Astrocyte of the cerebellum (primary cell): ENCODE results near the gene INMT.

Experiments used
- DNase-seq: peaks from one replicate; pipeline ENCODE4 v3.0.0-alpha.2; 2011; ENCODE audit warnings: low read depth
- H3K4me3 ChIP-seq: 2 replicates; pipeline ENCODE4 v1.5.1; 2011; ENCODE audit warnings: mild to moderate bottlenecking, low read depth, low read length, moderate library complexity
- in situ Hi-C: cut with HindIII; loops from 2 replicates; pipeline ENCODE4 v1.10.0; 2017; ENCODE audit warnings: low sequenced_read_pairs
- TF ChIP-seq, protein P1 (sequence below): IDR thresholded peaks from 2 replicates; pipeline ENCODE4 v1.5.1; 2012; ENCODE audit warnings: low read length, low read depth, moderate library complexity, mild to moderate bottlenecking; ENCODE audit errors: missing control alignments

INMT gene

DNA sequence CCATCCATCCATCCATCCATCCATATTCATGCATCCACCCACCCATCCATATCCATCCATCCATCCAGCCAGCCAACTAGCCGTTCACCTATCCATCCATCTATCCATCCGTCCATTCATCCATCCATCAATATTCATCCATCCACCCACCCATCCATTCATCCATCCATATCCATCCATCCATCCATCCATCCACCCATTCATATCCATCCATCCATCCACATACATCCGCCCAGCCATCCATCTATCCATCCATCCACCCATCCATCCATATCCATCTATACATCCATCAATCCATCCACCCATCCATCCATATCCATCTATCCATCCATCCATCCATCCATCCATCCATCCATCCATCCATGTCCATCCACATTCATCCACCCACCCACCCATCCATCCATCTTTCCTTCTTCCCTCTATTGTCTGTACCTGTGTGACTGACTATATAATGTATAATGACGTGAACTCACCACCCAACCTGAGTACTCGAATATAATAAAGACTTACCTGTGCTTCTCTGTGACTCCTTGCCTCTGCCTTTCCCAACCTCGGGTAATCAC, 2.5 kb downstream of the INMT start:
- H3K4me3 ChIP-seq = no peak overlapping the region
- DNase-seq = no peak
- TF ChIP-seq, protein P1, sequence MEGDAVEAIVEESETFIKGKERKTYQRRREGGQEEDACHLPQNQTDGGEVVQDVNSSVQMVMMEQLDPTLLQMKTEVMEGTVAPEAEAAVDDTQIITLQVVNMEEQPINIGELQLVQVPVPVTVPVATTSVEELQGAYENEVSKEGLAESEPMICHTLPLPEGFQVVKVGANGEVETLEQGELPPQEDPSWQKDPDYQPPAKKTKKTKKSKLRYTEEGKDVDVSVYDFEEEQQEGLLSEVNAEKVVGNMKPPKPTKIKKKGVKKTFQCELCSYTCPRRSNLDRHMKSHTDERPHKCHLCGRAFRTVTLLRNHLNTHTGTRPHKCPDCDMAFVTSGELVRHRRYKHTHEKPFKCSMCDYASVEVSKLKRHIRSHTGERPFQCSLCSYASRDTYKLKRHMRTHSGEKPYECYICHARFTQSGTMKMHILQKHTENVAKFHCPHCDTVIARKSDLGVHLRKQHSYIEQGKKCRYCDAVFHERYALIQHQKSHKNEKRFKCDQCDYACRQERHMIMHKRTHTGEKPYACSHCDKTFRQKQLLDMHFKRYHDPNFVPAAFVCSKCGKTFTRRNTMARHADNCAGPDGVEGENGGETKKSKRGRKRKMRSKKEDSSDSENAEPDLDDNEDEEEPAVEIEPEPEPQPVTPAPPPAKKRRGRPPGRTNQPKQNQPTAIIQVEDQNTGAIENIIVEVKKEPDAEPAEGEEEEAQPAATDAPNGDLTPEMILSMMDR = no peak
- in situ Hi-C loops = no loop called here

DNA sequence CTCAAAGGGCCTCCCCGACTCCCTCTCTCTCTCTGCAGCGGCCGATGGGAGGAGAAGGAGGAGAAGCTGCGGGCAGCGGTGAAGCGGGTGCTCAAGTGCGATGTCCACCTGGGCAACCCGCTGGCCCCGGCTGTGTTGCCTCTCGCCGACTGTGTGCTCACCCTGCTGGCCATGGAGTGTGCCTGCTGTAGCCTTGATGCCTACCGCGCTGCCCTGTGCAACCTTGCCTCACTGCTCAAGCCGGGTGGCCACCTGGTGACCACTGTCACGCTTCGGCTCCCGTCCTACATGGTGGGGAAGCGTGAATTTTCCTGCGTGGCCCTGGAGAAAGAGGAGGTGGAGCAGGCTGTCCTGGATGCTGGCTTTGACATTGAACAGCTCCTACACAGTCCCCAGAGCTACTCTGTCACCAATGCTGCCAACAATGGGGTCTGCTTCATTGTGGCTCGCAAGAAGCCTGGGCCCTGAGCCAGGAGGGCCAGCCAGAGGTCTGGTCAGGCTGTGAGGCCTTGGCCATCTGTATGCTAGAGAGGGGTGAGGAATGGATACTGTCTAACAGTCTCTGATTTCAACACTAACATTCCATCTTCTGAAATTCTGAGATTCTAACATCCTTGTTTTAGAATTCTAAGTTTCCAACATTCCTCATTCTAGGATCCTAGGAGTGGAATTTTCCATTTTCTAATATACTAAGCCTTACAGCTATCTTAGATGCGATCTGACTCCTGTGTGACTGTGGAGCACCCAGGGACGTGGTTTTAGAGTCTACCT, 3.6 kb downstream of the INMT start:
- in situ Hi-C loops = no loop called here
- no peak overlapping the region for H3K4me3 ChIP-seq
- DNase-seq = no peak
- TF ChIP-seq, protein P1 = no peak

DNA sequence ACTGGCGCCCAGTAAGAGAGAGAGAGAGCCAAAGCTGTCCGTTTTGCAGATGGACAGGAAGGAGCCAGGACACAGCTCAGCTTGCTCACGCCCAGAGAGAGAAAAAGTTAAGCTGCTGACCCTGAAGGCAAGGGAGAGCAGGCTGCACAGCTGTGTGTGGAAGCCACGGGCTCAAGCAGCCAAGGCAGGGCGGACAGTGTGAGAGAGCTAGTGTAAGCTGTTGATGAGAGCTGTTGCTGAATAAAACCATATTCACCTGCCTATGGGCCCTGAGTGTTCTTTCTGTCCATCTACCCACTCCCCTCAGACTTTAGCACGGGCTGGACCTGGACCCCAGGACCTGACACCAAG, 5.4 kb downstream of the INMT start:
- no peak overlapping the region for H3K4me3 ChIP-seq
- in situ Hi-C loops = no loop called here
- DNase-seq = no peak
- TF ChIP-seq, protein P1 = no peak

DNA sequence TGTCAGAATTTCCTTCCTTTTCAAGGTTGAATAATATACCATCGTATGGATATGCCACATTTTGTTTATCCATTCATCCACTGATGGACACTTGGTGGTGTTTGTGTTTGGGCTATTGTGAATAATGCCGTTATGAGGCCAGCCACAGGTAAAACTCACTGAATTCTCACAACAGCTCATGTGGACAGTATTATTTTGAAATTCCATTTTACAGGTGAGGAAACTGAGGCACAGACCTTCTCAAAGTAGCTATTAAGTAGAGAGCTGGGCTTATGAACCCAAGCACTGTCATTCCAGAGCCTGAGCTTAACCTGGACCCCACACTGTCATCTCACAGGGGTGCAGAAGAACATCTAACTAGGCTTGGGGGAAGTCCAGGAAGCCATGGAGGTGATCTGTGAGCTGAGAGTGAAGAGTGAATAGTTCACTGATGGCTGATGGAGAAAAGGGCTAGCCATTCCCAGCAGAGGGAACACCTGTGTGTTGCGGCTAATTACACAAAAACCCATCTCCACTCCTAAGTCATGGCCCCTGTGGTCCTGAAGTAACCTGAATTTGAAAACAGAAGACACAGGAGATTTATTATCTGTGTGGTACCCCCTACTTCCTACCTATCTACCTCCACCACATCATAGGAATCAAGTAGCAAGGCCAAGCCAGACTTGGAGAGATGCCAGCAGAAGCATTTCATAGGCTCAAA, 8.7 kb downstream of the INMT start:
- in situ Hi-C loops = no loop called here
- TF ChIP-seq, protein P1 = no peak
- H3K4me3 ChIP-seq = no peak overlapping the region
- no peak for DNase-seq

DNA sequence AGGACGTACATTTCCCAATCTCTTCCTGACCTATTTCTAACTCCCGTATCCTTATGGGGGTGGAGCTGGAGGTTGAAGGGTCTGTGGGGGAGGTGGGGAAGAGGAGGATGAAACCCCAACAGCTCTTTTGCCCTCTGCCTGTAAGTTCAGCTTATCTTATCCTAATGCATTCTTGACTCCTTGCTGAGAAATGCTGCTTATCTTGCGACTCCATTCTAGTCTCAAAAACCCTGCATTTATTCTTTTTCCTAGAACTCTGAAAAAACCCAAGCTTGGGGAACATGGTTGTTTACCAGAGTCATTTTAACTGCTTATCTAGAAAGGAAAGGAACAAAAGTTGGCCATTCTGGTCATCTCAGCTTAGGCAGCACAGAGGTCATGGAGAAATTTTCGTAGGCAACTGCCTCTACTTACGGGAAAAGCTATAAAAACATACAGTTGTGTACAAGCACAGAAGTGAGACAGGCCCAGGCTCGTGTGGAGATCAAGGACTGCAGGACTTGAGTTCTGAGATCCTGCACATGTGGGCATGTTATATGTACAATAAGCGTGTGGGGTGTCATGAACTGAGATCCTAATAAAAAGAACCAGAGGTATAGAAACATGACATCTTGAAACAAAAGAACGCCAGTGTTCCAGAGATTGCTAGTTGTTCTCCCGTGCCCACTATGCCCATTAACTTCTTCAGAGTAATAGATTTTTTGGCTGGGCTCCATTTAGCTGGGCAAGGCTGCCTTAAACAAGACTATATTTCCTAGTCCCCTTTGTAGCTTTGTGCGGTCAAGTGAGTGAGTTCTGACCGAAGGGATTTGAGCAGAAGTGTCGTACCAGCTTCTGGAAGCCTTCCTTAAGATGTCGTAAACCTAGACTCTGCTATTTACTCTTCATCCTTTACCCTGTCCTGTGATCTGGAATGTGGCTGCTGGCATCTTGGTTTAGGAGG, 9.6 kb downstream of the INMT start:
- TF ChIP-seq, protein P1 = no peak
- in situ Hi-C loops = no loop called here
- no peak for DNase-seq
- H3K4me3 ChIP-seq = no peak overlapping the region
